ENCODE measurements around the gene KCTD3.

The KCTD3 gene

GRCh38 chr1:215557992-215558626, 9.0 kb upstream of the KCTD3 start:
- no peak overlapping the region for H2BK120ac ChIP-seq (ENCODE audit: low read depth, low read length)
- H3K79me2 ChIP-seq (ENCODE audit: control insufficient read depth, insufficient read depth, low read length), result no peaks in the 10 kb centered on the region
- H3K4me3 ChIP-seq (ENCODE audit: low read length), result no peak overlapping the region
- H3K79me1 ChIP-seq (ENCODE audit: low read length), result no peaks in the 10 kb centered on the region
- H3K4ac ChIP-seq (ENCODE audit: low read depth, low read length), result no peak overlapping the region
- H3K36me3 ChIP-seq (ENCODE audit: control insufficient read depth, insufficient read depth, low read length), result no peaks in the 10 kb centered on the region
- no peak overlapping the region for H3K18ac ChIP-seq (ENCODE audit: low read length)
- no peak overlapping the region for H3K27ac ChIP-seq (ENCODE audit: low read depth, low read length)
- no peak overlapping the region for H4K8ac ChIP-seq (ENCODE audit: low read depth, low read length)
- H3K56ac ChIP-seq (ENCODE audit: low read length), result no peak overlapping the region
- no CpG with 5 or more reads among the region's 4 CpGs for WGBS (ENCODE audit: extremely low coverage, insufficient coverage, low lambda C conversion rate)
- no peak overlapping the region for H3K9ac ChIP-seq (ENCODE audit: low read length)
- no peak for DNase-seq
- H4K5ac ChIP-seq (ENCODE audit: low read length), result no peak overlapping the region
- no peak overlapping the region for H2AK5ac ChIP-seq (ENCODE audit: low read length)
- H3K4me1 ChIP-seq (ENCODE audit: control insufficient read depth, low read depth, low read length), result no peaks in the 10 kb centered on the region
- H3K4me2 ChIP-seq (ENCODE audit: low read length), result no peak overlapping the region
- no peak overlapping the region for H3K23ac ChIP-seq (ENCODE audit: low read length)
- H2BK15ac ChIP-seq (replicated peaks; ENCODE audit: low read depth), result no peak overlapping the region
- no peaks in the 10 kb centered on the region for H3K27me3 ChIP-seq (ENCODE audit: insufficient read depth, low read length, poor library complexity)
- no peak overlapping the region for H2BK5ac ChIP-seq (ENCODE audit: low read length)

- peak overlapping the region; percentile 20 for H3K4ac ChIP-seq (ENCODE audit: low read depth, low read length)
- no peak overlapping the region for H2AK5ac ChIP-seq (ENCODE audit: low read length)
- H3K79me1 ChIP-seq (ENCODE audit: low read length), result peaks cover 3% of the 10 kb centered on the region
- DNase-seq, result peak; percentile 80
- no peak overlapping the region for H4K5ac ChIP-seq (ENCODE audit: low read length)
- peak overlapping the region; percentile 45 for H2BK5ac ChIP-seq (ENCODE audit: low read length)
- no peak overlapping the region for H2BK15ac ChIP-seq (replicated peaks; ENCODE audit: low read depth)
- H3K4me2 ChIP-seq (ENCODE audit: low read length), result peak overlapping the region; percentile 33
- H3K56ac ChIP-seq (ENCODE audit: low read length), result peak overlapping the region; percentile 98
- peak overlapping the region; percentile 95 for H3K4me3 ChIP-seq (ENCODE audit: low read length)
- peak overlapping the region; percentile 89 for H3K23ac ChIP-seq (ENCODE audit: low read length)
- H2BK120ac ChIP-seq (ENCODE audit: low read depth, low read length), result no peak overlapping the region
- peak overlapping the region; percentile 91 for H3K9ac ChIP-seq (ENCODE audit: low read length)
- WGBS (ENCODE audit: extremely low coverage, insufficient coverage, low lambda C conversion rate), result no CpG with 5 or more reads among the region's 63 CpGs
- H3K27ac ChIP-seq (ENCODE audit: low read depth, low read length), result peak overlapping the region; percentile 82
- H3K27me3 ChIP-seq (ENCODE audit: insufficient read depth, low read length, poor library complexity), result no peaks in the 10 kb centered on the region
- H3K36me3 ChIP-seq (ENCODE audit: control insufficient read depth, insufficient read depth, low read length), result no peaks in the 10 kb centered on the region
- peaks cover 37% of the 10 kb centered on the region for H3K79me2 ChIP-seq (ENCODE audit: control insufficient read depth, insufficient read depth, low read length)
- no peak overlapping the region for H4K8ac ChIP-seq (ENCODE audit: low read depth, low read length)
- H3K18ac ChIP-seq (ENCODE audit: low read length), result peak overlapping the region; percentile 6
- H3K4me1 ChIP-seq (ENCODE audit: control insufficient read depth, low read depth, low read length), result peaks cover 2% of the 10 kb centered on the region
Observed at GRCh38 chr1:215567491-215568298, 591 bp downstream of the KCTD3 start.

- H3K4me2 ChIP-seq (ENCODE audit: low read length), result peak overlapping the region; percentile 33
- peaks cover 3% of the 10 kb centered on the region for H3K79me1 ChIP-seq (ENCODE audit: low read length)
- no peak overlapping the region for H3K23ac ChIP-seq (ENCODE audit: low read length)
- no peak overlapping the region for H4K5ac ChIP-seq (ENCODE audit: low read length)
- no peak overlapping the region for H3K18ac ChIP-seq (ENCODE audit: low read length)
- no peak overlapping the region for H2BK120ac ChIP-seq (ENCODE audit: low read depth, low read length)
- H3K56ac ChIP-seq (ENCODE audit: low read length), result peak overlapping the region; percentile 98
- peaks cover 2% of the 10 kb centered on the region for H3K4me1 ChIP-seq (ENCODE audit: control insufficient read depth, low read depth, low read length)
- peak overlapping the region; percentile 91 for H3K9ac ChIP-seq (ENCODE audit: low read length)
- H3K4me3 ChIP-seq (ENCODE audit: low read length), result peak overlapping the region; percentile 95
- no peak overlapping the region for H2BK5ac ChIP-seq (ENCODE audit: low read length)
- no peak overlapping the region for H2BK15ac ChIP-seq (replicated peaks; ENCODE audit: low read depth)
- WGBS (ENCODE audit: extremely low coverage, insufficient coverage, low lambda C conversion rate), result no CpG with 5 or more reads among the region's 5 CpGs
- no peaks in the 10 kb centered on the region for H3K27me3 ChIP-seq (ENCODE audit: insufficient read depth, low read length, poor library complexity)
- no peak for DNase-seq
- H3K27ac ChIP-seq (ENCODE audit: low read depth, low read length), result no peak overlapping the region
- no peaks in the 10 kb centered on the region for H3K36me3 ChIP-seq (ENCODE audit: control insufficient read depth, insufficient read depth, low read length)
- H2AK5ac ChIP-seq (ENCODE audit: low read length), result no peak overlapping the region
- peaks cover 42% of the 10 kb centered on the region for H3K79me2 ChIP-seq (ENCODE audit: control insufficient read depth, insufficient read depth, low read length)
- H4K8ac ChIP-seq (ENCODE audit: low read depth, low read length), result no peak overlapping the region
- H3K4ac ChIP-seq (ENCODE audit: low read depth, low read length), result no peak overlapping the region
Observed at GRCh38 chr1:215568299-215568692, 1.2 kb downstream of the KCTD3 start.

GRCh38 chr1:215569986-215570824, 3.1 kb downstream of the KCTD3 start:
- Histone ChIP-seq H3K79me1 (ENCODE audit: low read length) (peaks cover 3% of the 10 kb centered on the region), H2AK5ac (ENCODE audit: low read length) (no peak overlapping the region), H3K23ac (ENCODE audit: low read length) (no peak overlapping the region), H3K79me2 (ENCODE audit: control insufficient read depth, insufficient read depth, low read length) (peaks cover 43% of the 10 kb centered on the region), H3K4me2 (ENCODE audit: low read length) (no peak overlapping the region), H4K8ac (ENCODE audit: low read depth, low read length) (no peak overlapping the region), H3K18ac (ENCODE audit: low read length) (no peak overlapping the region), H3K56ac (ENCODE audit: low read length) (no peak overlapping the region), H3K4me1 (ENCODE audit: control insufficient read depth, low read depth, low read length) (peaks cover 2% of the 10 kb centered on the region), H3K36me3 (ENCODE audit: control insufficient read depth, insufficient read depth, low read length) (no peaks in the 10 kb centered on the region), H4K5ac (ENCODE audit: low read length) (no peak overlapping the region), H3K9ac (ENCODE audit: low read length) (no peak overlapping the region), H3K27me3 (ENCODE audit: insufficient read depth, low read length, poor library complexity) (no peaks in the 10 kb centered on the region), H3K4ac (ENCODE audit: low read depth, low read length) (no peak overlapping the region), H3K27ac (ENCODE audit: low read depth, low read length) (no peak overlapping the region), H3K4me3 (ENCODE audit: low read length) (no peak overlapping the region), H2BK5ac (ENCODE audit: low read length) (no peak overlapping the region), H2BK120ac (ENCODE audit: low read depth, low read length) (no peak overlapping the region), H2BK15ac (replicated peaks; ENCODE audit: low read depth) (no peak overlapping the region)
- no CpG with 5 or more reads among the region's 3 CpGs for WGBS (ENCODE audit: extremely low coverage, insufficient coverage, low lambda C conversion rate)
- DNase-seq, result no peak

GRCh38 chr1:215581896-215582295, 14.8 kb downstream of the KCTD3 start:
- no peak for DNase-seq
- Histone ChIP-seq H3K27me3 (ENCODE audit: insufficient read depth, low read length, poor library complexity) (no peaks in the 10 kb centered on the region), H3K4me3 (ENCODE audit: low read length) (no peak overlapping the region), H2BK5ac (ENCODE audit: low read length) (no peak overlapping the region), H3K9ac (ENCODE audit: low read length) (no peak overlapping the region), H4K5ac (ENCODE audit: low read length) (no peak overlapping the region), H3K23ac (ENCODE audit: low read length) (no peak overlapping the region), H2BK120ac (ENCODE audit: low read depth, low read length) (no peak overlapping the region), H3K56ac (ENCODE audit: low read length) (no peak overlapping the region), H3K4ac (ENCODE audit: low read depth, low read length) (no peak overlapping the region), H3K4me2 (ENCODE audit: low read length) (no peak overlapping the region), H2AK5ac (ENCODE audit: low read length) (no peak overlapping the region), H3K79me2 (ENCODE audit: control insufficient read depth, insufficient read depth, low read length) (no peaks in the 10 kb centered on the region), H3K36me3 (ENCODE audit: control insufficient read depth, insufficient read depth, low read length) (no peaks in the 10 kb centered on the region), H3K79me1 (ENCODE audit: low read length) (no peaks in the 10 kb centered on the region), H3K18ac (ENCODE audit: low read length) (no peak overlapping the region), H2BK15ac (replicated peaks; ENCODE audit: low read depth) (no peak overlapping the region), H3K4me1 (ENCODE audit: control insufficient read depth, low read depth, low read length) (no peaks in the 10 kb centered on the region), H4K8ac (ENCODE audit: low read depth, low read length) (no peak overlapping the region), H3K27ac (ENCODE audit: low read depth, low read length) (no peak overlapping the region)
- no CpG with 5 or more reads among the region's 2 CpGs for WGBS (ENCODE audit: extremely low coverage, insufficient coverage, low lambda C conversion rate)

Data from mesendoderm (in vitro differentiated cells).